ENCODE results near the gene CNTLN. TPM values are rescaled to one million over a fixed set of nuclear protein-coding genes. Genes with fewer than 3 reads are reported as not detected.

The CNTLN gene
- total and polyA plus RNA-seq, 2 donors from 2014 or later: 2.0 to 8.0 TPM

- DNase-seq (no peak), FAIRE-seq (no peak)
- intact Hi-C loops (cut with DNase I): no loop called here
- Histone ChIP-seq H3K27me3 (ENCODE audit: control insufficient read depth, insufficient read depth, low read length) (no peaks in the 10 kb centered on the region), H3K9me3 (ENCODE audit: control insufficient read depth in 2 of 3, insufficient read depth in 1 of 3, low read length in 3 of 3) (no peaks in the 10 kb centered on the region), H3K9ac (ENCODE audit: low read length in 3 of 3) (no peak overlapping the region), H3K4me3 (ENCODE audit: low read length in 3 of 3) (no peak overlapping the region), H3K4me1 (ENCODE audit: control insufficient read depth in 2 of 3, insufficient read depth in 2 of 3, low read depth in 1 of 3, low read length in 3 of 3) (no peaks in the 10 kb centered on the region), H3K36me3 (ENCODE audit: control insufficient read depth in 2 of 3, insufficient read depth in 3 of 3, low read length in 3 of 3) (no peaks in the 10 kb centered on the region), H3K27ac (ENCODE audit: low read depth in 2 of 2, low read length in 2 of 2) (no peak overlapping the region)
- TF ChIP-seq CTCF (IDR thresholded peaks at IDR 0.05; ENCODE audit: borderline replicate concordance, extremely low read depth, insufficient read depth): no peak
These were observed 245.5 kb downstream of the CNTLN start for GRCh38 chr9:17380126-17380861.

GRCh38 chr9:17387565-17387964 is 252.7 kb downstream of the CNTLN start:
- Histone ChIP-seq H3K4me3 (ENCODE audit: low read length in 3 of 3) (no peak overlapping the region), H3K9ac (ENCODE audit: low read length in 3 of 3) (no peak overlapping the region), H3K27me3 (ENCODE audit: control insufficient read depth, insufficient read depth, low read length) (no peaks in the 10 kb centered on the region), H3K4me1 (ENCODE audit: control insufficient read depth in 2 of 3, insufficient read depth in 2 of 3, low read depth in 1 of 3, low read length in 3 of 3) (no peaks in the 10 kb centered on the region), H3K9me3 (ENCODE audit: control insufficient read depth in 2 of 3, insufficient read depth in 1 of 3, low read length in 3 of 3) (no peaks in the 10 kb centered on the region), H3K36me3 (ENCODE audit: control insufficient read depth in 2 of 3, insufficient read depth in 3 of 3, low read length in 3 of 3) (no peaks in the 10 kb centered on the region), H3K27ac (ENCODE audit: low read depth in 2 of 2, low read length in 2 of 2) (no peak overlapping the region)
- no peak for TF ChIP-seq CTCF (IDR thresholded peaks at IDR 0.05; ENCODE audit: borderline replicate concordance, extremely low read depth, insufficient read depth)
- peak in 2 of 5 donors; percentile 19 to 22 for DNase-seq
- intact Hi-C loops (cut with DNase I): no loop called here
- FAIRE-seq: no peak

- Histone ChIP-seq H3K4me1 (ENCODE audit: control insufficient read depth in 2 of 3, insufficient read depth in 2 of 3, low read depth in 1 of 3, low read length in 3 of 3) (no peaks in the 10 kb centered on the region), H3K4me3 (ENCODE audit: low read length in 3 of 3) (no peak overlapping the region), H3K36me3 (ENCODE audit: control insufficient read depth in 2 of 3, insufficient read depth in 3 of 3, low read length in 3 of 3) (no peaks in the 10 kb centered on the region), H3K9ac (ENCODE audit: low read length in 3 of 3) (no peak overlapping the region), H3K27me3 (ENCODE audit: control insufficient read depth, insufficient read depth, low read length) (no peaks in the 10 kb centered on the region), H3K27ac (ENCODE audit: low read depth in 2 of 2, low read length in 2 of 2) (no peak overlapping the region), H3K9me3 (ENCODE audit: control insufficient read depth in 2 of 3, insufficient read depth in 1 of 3, low read length in 3 of 3) (no peaks in the 10 kb centered on the region)
- no peak for FAIRE-seq
- no peak for DNase-seq
- intact Hi-C loops (cut with DNase I): no loop called here
- no peak for TF ChIP-seq CTCF (IDR thresholded peaks at IDR 0.05; ENCODE audit: borderline replicate concordance, extremely low read depth, insufficient read depth)
These were observed 254.2 kb downstream of the CNTLN start for GRCh38 chr9:17389026-17389425.

All from kidney (tissue), 14 donors.